Measurements from ENCODE around the gene EYA2. TPM values are rescaled to one million over a fixed set of nuclear protein-coding genes. Genes with fewer than 3 reads are reported as not detected.
A peak's percentile ranks its signal among the peaks of the same experiment; 100 is the strongest.

Gene EYA2
- total RNA-seq, 2 donors from 2014 or later = 30.0 to 31.0 TPM

GRCh38 chr20:46985250-46985649, 90.6 kb downstream of the EYA2 start:
- peak overlapping the region; percentile 7 to 35 for H3K27ac ChIP-seq
- intact Hi-C loops (cut with DNase I) = no loop called here
- TF ChIP-seq CTCF (IDR thresholded peaks at IDR 0.05) = no peak
- TF ChIP-seq POLR2AphosphoS5 (IDR thresholded peaks at IDR 0.05) = peak; percentile 58
- H3K4me3 ChIP-seq = no peak overlapping the region
- DNase-seq (ENCODE audit: low spot score) = no peak
- no peaks in the 10 kb centered on the region for H3K9me3 ChIP-seq
- no peaks in the 10 kb centered on the region for H3K36me3 ChIP-seq
- H3K4me1 ChIP-seq (replicated peaks) = no peaks in the 10 kb centered on the region
- WGBS = 3% methylated on average over 2 of the region's 2 CpGs
- no peaks in the 10 kb centered on the region for H3K27me3 ChIP-seq (replicated peaks; ENCODE audit: insufficient read depth)

- DNase-seq (ENCODE audit: low spot score) = no peak
- Histone ChIP-seq H3K9me3 (no peaks in the 10 kb centered on the region), H3K27ac (peak overlapping the region; percentile 7 to 35), H3K4me3 (no peak overlapping the region), H3K36me3 (no peaks in the 10 kb centered on the region), H3K4me1 (replicated peaks) (no peaks in the 10 kb centered on the region), H3K27me3 (replicated peaks; ENCODE audit: insufficient read depth) (no peaks in the 10 kb centered on the region)
- TF ChIP-seq POLR2AphosphoS5 (IDR thresholded peaks at IDR 0.05) = no peak
- TF ChIP-seq CTCF (IDR thresholded peaks at IDR 0.05) = no peak
- no peak for TF ChIP-seq POLR2A (IDR thresholded peaks at IDR 0.05)
- intact Hi-C loops (cut with DNase I) = no loop called here
- WGBS = 81% methylated on average over 2 of the region's 2 CpGs
These were observed 91.0 kb downstream of the EYA2 start for GRCh38 chr20:46985671-46986070.

GRCh38 chr20:46987001-46987400, 92.4 kb downstream of the EYA2 start:
- Histone ChIP-seq H3K27ac (peak overlapping the region in 1 of 2 donors; percentile 17), H3K27me3 (replicated peaks; ENCODE audit: insufficient read depth) (no peaks in the 10 kb centered on the region), H3K9me3 (no peaks in the 10 kb centered on the region), H3K36me3 (no peaks in the 10 kb centered on the region), H3K4me3 (no peak overlapping the region), H3K4me1 (replicated peaks) (peaks cover 2% of the 10 kb centered on the region)
- DNase-seq (ENCODE audit: low spot score) = no peak
- intact Hi-C loops (cut with DNase I) = no loop called here
- WGBS = 45% methylated on average over 5 of the region's 5 CpGs
- TF ChIP-seq POLR2AphosphoS5 (IDR thresholded peaks at IDR 0.05) = no peak
- no peak for TF ChIP-seq POLR2A (IDR thresholded peaks at IDR 0.05)
- TF ChIP-seq CTCF (IDR thresholded peaks at IDR 0.05) = no peak

GRCh38 chr20:46990017-46990595, 95.5 kb downstream of the EYA2 start:
- intact Hi-C loops (cut with DNase I) = no loop called here
- H3K27ac ChIP-seq = peak overlapping the region; percentile 89 to 90
- peak; percentile 69 for DNase-seq (ENCODE audit: low spot score)
- H3K9me3 ChIP-seq = no peaks in the 10 kb centered on the region
- no peaks in the 10 kb centered on the region for H3K27me3 ChIP-seq (replicated peaks; ENCODE audit: insufficient read depth)
- peaks cover 2% of the 10 kb centered on the region for H3K4me1 ChIP-seq (replicated peaks)
- peak overlapping the region in 1 of 2 donors; percentile 8 for H3K4me3 ChIP-seq
- no peaks in the 10 kb centered on the region for H3K36me3 ChIP-seq
- 22% methylated on average over 12 of the region's 12 CpGs for WGBS
- TF ChIP-seq CTCF (IDR thresholded peaks at IDR 0.05) (no peak), POLR2A (IDR thresholded peaks at IDR 0.05) (no peak), POLR2AphosphoS5 (IDR thresholded peaks at IDR 0.05) (no peak)

GRCh38 chr20:46990596-46991104, 96.0 kb downstream of the EYA2 start:
- peak overlapping the region; percentile 89 to 90 for H3K27ac ChIP-seq
- WGBS = 32% methylated on average over 5 of the region's 5 CpGs
- TF ChIP-seq POLR2AphosphoS5 (IDR thresholded peaks at IDR 0.05) (peak; percentile 91), CTCF (IDR thresholded peaks at IDR 0.05) (no peak), POLR2A (IDR thresholded peaks at IDR 0.05) (no peak)
- no peaks in the 10 kb centered on the region for H3K27me3 ChIP-seq (replicated peaks; ENCODE audit: insufficient read depth)
- intact Hi-C loops (cut with DNase I) = no loop called here
- H3K4me3 ChIP-seq = peak overlapping the region in 1 of 2 donors; percentile 8
- H3K4me1 ChIP-seq (replicated peaks) = peaks cover 2% of the 10 kb centered on the region
- H3K36me3 ChIP-seq = no peaks in the 10 kb centered on the region
- no peaks in the 10 kb centered on the region for H3K9me3 ChIP-seq
- DNase-seq (ENCODE audit: low spot score) = peak; percentile 59

All from prostate gland (tissue), 2 donors.